OCI-LY7 (cell line): ENCODE measurements around the gene RAX2.

Experiments used
- CTCF ChIP-seq: fragments of 200-600 bp; sonication (generic); conservative IDR thresholded peaks from 2 replicates; pipeline ENCODE4 v1.5.1; 2014; ENCODE audit warnings: mild to moderate bottlenecking, antibody characterized with exemption, low read length, moderate library complexity, mixed read lengths
- EZH2phosphoT487 ChIP-seq: fragments of 200-600 bp; sonication (generic); IDR thresholded peaks from 2 replicates; pipeline ENCODE4 v1.6.1; 2018; ENCODE audit warnings: low read depth, borderline replicate concordance, mild to moderate bottlenecking, mixed run types, antibody characterized with exemption, low read length, moderate library complexity, mixed read lengths

GRCh38 chr19:3803114-3803888 is 31.3 kb upstream of the RAX2 start:
- TF ChIP-seq CTCF (no peak), EZH2phosphoT487 (no peak)
